LoVo (cell line): ENCODE measurements around the gene FAM120B.
"Not testable (repeated sequence)": the region's sequence is repeated elsewhere in the genome, so short reads cannot be mapped to it uniquely, and the experiment has no call there.

Source experiments
- DNase-seq: peaks from one replicate; pipeline ENCODE4 v3.0.0-alpha.2; 2016; ENCODE audit warnings: low spot score

The FAM120B gene

GRCh38 chr6:170383466-170384035 lies 77.0 kb downstream of the FAM120B start:
- no peak for DNase-seq

GRCh38 chr6:170385506-170385905 lies 78.9 kb downstream of the FAM120B start:
- no peak for DNase-seq

- DNase-seq: no peak
Measured at GRCh38 chr6:170388113-170388512, 81.6 kb downstream of the FAM120B start.

GRCh38 chr6:170393033-170393432 lies 86.5 kb downstream of the FAM120B start:
- no peak for DNase-seq

GRCh38 chr6:170393807-170394399 lies 87.3 kb downstream of the FAM120B start:
- no peak for DNase-seq

GRCh38 chr6:170394980-170395379 lies 88.4 kb downstream of the FAM120B start:
- no peak for DNase-seq

- not testable (repeated sequence) for DNase-seq
Measured at GRCh38 chr6:170398743-170399369, 92.3 kb downstream of the FAM120B start.

GRCh38 chr6:170399955-170400558 lies 93.5 kb downstream of the FAM120B start:
- DNase-seq: not testable (repeated sequence)

- no peak for DNase-seq
Measured at GRCh38 chr6:170402318-170403040, 95.9 kb downstream of the FAM120B start.

- no peak for DNase-seq
Measured at GRCh38 chr6:170403451-170403850, 96.9 kb downstream of the FAM120B start.

GRCh38 chr6:170404036-170404435 lies 97.5 kb downstream of the FAM120B start:
- DNase-seq: no peak

GRCh38 chr6:170404697-170405096 lies 98.1 kb downstream of the FAM120B start:
- no peak for DNase-seq

- DNase-seq: no peak
Measured at GRCh38 chr6:170405311-170405975, 98.9 kb downstream of the FAM120B start.

GRCh38 chr6:170407200-170407599 lies 100.6 kb downstream of the FAM120B start:
- DNase-seq: no peak

GRCh38 chr6:170407932-170408331 lies 101.4 kb downstream of the FAM120B start:
- no peak for DNase-seq

GRCh38 chr6:170409746-170410145 lies 103.2 kb downstream of the FAM120B start:
- not testable (repeated sequence) for DNase-seq

GRCh38 chr6:170410241-170410640 lies 103.7 kb downstream of the FAM120B start:
- DNase-seq: no peak

- DNase-seq: no peak
Measured at GRCh38 chr6:170415318-170415717, 108.8 kb downstream of the FAM120B start.

- no peak for DNase-seq
Measured at GRCh38 chr6:170416303-170416702, 109.7 kb downstream of the FAM120B start.

- DNase-seq: no peak
Measured at GRCh38 chr6:170416959-170417606, 110.5 kb downstream of the FAM120B start.

- DNase-seq: no peak
Measured at GRCh38 chr6:170417881-170418280, 111.3 kb downstream of the FAM120B start.
